ENCODE results near the gene TOX2.

GRCh38 chr20:44028003-44028730, 113.5 kb downstream of the TOX2 start:
- TF ChIP-seq CTCF (IDR thresholded peaks at IDR 0.05) (no peak), POLR2A (IDR thresholded peaks at IDR 0.05) (no peak), EP300 (IDR thresholded peaks at IDR 0.05) (no peak)

Measured in ovary (tissue), 3 donors.